CD4-positive, alpha-beta T cell treated with Interferon gamma for 1 hour (primary cell): Measurements from ENCODE around the gene SNN.

Experiments
- DNase-seq: peaks from one replicate; pipeline ENCODE4 v3.0.0-alpha.2; 2020

Gene SNN

GRCh38 chr16:11635679-11636171, 32.5 kb upstream of the SNN start:
- no peak for DNase-seq

DNA sequence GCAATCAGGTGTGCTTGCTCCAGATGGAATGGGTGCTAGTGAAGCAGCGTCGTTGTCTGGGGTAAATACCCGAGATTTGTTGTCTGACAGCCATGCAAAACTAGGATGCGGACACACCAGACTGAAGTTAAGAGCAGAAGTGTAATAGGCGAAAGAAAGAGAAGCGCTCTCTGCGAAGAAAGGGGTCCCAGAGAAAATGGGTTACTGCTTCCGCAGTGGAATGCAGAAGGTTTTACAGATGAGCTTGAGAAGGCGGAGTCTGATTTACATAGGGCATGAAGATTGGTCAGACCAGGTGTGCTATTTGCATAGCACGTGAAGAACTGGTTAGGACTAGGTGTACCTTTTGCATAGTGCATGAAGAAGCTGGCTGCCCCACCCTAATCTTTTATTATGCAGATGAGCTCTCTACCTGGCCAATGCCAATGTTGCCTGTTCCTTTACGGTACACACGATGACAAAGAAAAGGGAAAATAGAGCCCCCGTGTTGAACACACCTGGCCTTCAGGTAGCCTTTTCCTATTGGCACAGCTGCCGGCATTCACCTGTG, 32.0 kb upstream of the SNN start:
- no peak for DNase-seq

DNA sequence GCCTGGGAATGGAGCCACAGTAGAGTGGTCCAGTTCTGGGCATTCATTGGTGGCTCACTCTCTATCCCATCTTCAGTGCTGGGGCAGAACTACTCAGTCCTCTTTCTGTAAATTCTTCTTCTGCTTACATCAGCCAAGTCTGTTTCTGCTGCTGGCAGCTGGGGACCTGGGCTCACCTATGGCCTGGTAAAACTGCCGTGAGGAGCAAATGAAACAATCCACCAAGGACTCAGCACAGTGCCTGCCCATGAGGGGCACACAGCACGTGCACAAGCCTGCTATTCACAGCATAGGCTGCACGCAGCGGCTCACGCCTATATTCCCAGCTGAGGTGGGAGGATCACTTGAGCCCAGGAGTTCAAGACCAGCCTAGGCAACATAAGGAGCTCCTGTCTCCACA, 30.9 kb upstream of the SNN start:
- DNase-seq, result no peak

DNA sequence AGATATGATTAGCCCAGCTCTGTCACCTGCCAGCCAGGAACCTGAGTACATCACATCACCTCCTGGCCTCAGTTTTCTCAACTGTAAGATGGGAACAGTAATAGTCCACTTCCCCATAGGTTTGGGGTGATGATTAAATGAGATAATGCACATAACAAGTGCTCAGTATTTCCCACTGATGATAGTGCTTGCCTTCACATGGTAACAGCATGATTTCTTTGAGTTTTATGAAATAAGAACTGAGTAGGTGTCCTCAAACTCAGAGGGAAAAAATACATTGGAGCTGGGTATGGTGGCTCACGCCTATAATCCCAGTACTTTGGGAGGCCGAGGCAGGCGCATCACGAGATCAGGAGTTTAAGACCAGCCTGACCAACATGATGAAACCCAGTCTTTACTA, 30.1 kb upstream of the SNN start:
- DNase-seq, result no peak

DNA sequence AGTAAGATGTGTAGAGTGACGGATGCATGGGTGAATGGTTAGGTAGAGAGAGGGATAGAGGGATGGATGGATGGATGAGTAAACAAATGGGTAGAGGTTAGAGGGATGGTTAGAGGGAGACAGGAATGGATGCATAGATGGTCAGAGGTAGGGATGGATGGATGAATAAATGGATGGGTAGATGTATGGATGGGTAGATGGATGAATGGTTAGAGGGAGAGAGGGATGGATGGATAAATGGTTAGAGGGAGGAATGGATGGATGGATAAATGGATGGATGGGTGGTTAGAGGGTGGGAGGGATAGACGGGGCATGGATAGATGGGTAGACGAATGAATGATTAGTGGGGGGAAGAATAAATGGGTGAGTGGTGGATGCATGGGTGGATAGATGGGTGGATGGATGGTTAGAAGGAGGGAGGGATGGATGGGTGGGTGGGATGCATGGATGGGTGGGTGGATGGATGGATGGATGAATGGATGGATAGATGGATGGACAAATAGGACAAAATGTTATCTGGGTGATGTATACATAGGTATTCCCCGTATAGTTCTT, 29.2 kb upstream of the SNN start:
- DNase-seq, result no peak

- DNase-seq, result peak; percentile 82
These were observed 28.0 kb upstream of the SNN start for GRCh38 chr16:11639925-11640899.

GRCh38 chr16:11640987-11641817, 27.1 kb upstream of the SNN start:
- DNase-seq, result peak; percentile 57

- DNase-seq, result no peak
These were observed 25.5 kb upstream of the SNN start for GRCh38 chr16:11642765-11643116.

GRCh38 chr16:11649276-11649675, 19.0 kb upstream of the SNN start:
- DNase-seq, result no peak

GRCh38 chr16:11650641-11651591, 17.3 kb upstream of the SNN start:
- DNase-seq, result no peak

- DNase-seq, result no peak
These were observed 16.5 kb upstream of the SNN start for GRCh38 chr16:11651796-11652195.

DNA sequence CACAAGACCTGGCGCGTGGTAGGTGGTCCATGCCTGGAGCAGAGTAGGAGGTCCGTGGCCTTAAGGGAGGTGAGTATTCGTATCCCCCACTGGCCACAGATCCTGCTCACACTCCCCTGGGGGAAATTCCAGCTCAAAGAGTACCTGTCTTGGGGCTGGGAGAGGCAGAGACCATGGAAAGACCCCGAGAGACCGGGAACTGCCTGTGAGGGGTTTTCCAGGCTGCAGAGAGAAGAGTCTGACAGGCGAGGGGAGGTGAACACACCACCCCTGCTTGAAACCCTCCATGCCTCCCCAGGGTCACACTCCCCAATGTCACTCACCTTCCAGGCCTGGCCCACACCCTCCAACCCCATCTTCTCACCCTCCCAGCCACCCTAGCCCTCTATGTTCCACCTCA, 12.6 kb upstream of the SNN start:
- no peak for DNase-seq

- DNase-seq, result no peak
These were observed 10.7 kb upstream of the SNN start for GRCh38 chr16:11657556-11657955.

DNA sequence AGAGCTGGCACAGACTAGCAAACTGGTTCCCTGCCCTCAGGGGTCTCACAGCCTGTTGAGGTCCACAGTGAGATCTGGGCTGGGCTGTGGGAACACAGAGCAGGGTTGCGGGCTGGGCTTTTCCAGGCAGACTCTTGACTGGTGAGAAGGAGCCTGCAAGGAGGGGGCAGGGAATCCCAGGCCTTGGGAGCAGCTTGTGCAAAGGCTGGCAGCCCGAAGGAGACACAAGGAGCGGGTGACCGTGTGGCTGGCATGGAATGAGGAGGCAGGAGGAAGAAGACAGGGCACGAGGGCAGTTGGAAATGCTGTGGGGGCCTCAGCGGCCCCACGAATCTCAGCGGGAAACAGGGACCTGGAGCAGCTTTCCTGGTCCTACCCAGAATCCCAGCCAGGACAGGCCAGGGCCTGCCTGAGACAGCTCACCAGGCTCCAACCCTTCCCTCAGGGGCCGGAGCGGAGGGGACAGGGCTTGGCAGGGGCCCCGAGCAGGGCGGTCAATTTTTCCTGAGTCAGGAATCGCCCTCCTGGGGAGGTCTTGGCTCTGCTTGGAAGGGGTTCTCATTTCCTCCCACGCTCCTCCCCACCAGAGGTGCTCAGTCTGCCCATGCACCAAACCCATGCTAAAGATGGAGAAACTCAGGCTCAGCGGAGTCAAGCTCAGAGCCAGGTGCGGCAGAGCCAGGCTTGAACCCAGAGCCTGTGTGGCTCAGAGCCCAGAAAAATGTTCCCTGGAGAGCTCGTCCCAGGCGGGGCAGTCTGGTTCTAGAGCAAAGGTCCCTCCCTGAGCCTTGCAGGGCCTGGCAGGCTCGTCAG, 9.2 kb upstream of the SNN start:
- no peak for DNase-seq

DNA sequence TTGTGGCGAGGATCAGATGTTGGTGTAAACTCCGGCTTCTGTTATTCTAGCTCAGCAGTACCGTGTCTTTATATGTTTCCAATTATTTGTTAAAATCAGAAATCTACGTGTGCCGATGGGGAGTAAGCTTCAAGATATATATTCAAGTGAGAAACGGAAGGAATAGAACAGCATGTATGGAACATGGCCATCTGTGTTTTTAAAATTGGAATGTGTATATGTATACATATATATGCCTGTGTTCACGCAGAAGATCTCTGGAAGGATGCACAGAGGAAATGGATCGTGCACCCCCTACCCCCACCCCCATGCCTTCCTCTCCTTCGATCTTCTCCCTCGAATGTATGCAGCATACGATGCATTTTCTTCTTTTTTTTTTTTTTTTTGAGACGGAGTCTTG, 7.7 kb upstream of the SNN start:
- no peak for DNase-seq

- DNase-seq, result no peak
These were observed 5.7 kb upstream of the SNN start for GRCh38 chr16:11662582-11662981.

DNA sequence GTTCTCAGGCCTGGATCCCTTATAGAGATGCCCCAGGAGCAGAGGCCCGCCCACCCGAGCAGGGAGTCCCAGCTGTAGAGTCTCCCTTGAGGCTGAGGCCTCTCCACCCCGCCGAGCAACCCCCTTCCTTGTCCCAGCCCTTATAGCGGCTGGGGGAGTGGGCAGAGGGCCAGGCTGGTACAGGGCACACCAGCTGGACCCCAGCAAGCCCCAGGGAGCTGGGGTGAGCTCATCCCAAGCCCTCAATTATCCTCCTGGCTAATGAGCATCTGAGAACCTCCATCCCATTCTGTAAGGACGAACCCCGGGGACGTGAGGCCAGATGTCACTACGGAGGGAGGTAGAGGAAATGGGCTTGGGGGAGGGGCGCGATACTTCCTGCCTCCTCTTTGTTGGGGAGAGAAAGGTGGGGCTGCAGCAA, 3.2 kb upstream of the SNN start:
- DNase-seq, result no peak

- DNase-seq, result no peak
These were observed 1.9 kb upstream of the SNN start for GRCh38 chr16:11666103-11667055.

- DNase-seq, result no peak
These were observed 933 bp upstream of the SNN start for GRCh38 chr16:11667221-11667823.
